ENCODE results near the gene EPB41L5. TPM values are rescaled to one million over a fixed set of nuclear protein-coding genes. Genes with fewer than 3 reads are reported as not detected.

The EPB41L5 gene
- total and polyA plus RNA-seq, 2 donors (not counting 3 experiments of a cell fraction or from before 2014, with no cell fraction given) = 8.4 to 13.6 TPM

GRCh38 chr2:120218181-120218580 lies 205.3 kb downstream of the EPB41L5 start:
- Histone ChIP-seq H3K27ac (ENCODE audit: insufficient read depth, low read depth, low read length) (no peak overlapping the region), H3K4me1 (ENCODE audit: control insufficient read depth, extremely low read depth, insufficient read depth, low read length) (peaks cover 12% of the 10 kb centered on the region), H3K79me2 (ENCODE audit: control insufficient read depth, insufficient read depth, low read length) (peaks cover 11% of the 10 kb centered on the region), H3K9me1 (replicated peaks; ENCODE audit: control insufficient read depth, extremely low read depth, insufficient read depth, low read length) (no peaks in the 10 kb centered on the region), H3K4me3 (replicated peaks in 1 of 3; ENCODE audit: insufficient read depth in 1 of 3, low read depth in 1 of 3, low read length in 3 of 3) (no peak overlapping the region), H3K9me3 (replicated peaks; ENCODE audit: control insufficient read depth, insufficient read depth, low read length) (no peaks in the 10 kb centered on the region), H2AFZ (ENCODE audit: low read depth, low read length) (no peak overlapping the region), H3K36me3 (ENCODE audit: control insufficient read depth in 2 of 2, extremely low read depth in 1 of 2, insufficient read depth in 2 of 2, low read length in 2 of 2) (peaks cover 0 to 5% of the 10 kb centered on the region in 2 experiments), H3K9ac (replicated peaks; ENCODE audit: extremely low read depth, insufficient read depth, low read length) (no peak overlapping the region), H4K20me1 (replicated peaks; ENCODE audit: control insufficient read depth, extremely low read depth, insufficient read depth, low read length) (no peaks in the 10 kb centered on the region), H3K27me3 (ENCODE audit: control insufficient read depth in 2 of 2, insufficient read depth in 2 of 2, low read length in 2 of 2) (no peaks in the 10 kb centered on the region), H3K4me2 (ENCODE audit: insufficient read depth, low read length) (no peak overlapping the region)
- no peak for TF ChIP-seq MYC (IDR thresholded peaks at IDR 0.05; ENCODE audit: low read depth, low read length)
- no peak for TF ChIP-seq FOS (IDR thresholded peaks at IDR 0.05; ENCODE audit: borderline replicate concordance, insufficient read depth, low read length)
- no peak for TF ChIP-seq CTCF (IDR thresholded peaks at IDR 0.05; ENCODE audit: extremely low read depth in 1 of 2, insufficient read depth in 1 of 2, low read depth in 1 of 2, low read length in 2 of 2)
- TF ChIP-seq MAX (IDR thresholded peaks at IDR 0.05; ENCODE audit: insufficient read depth, insufficient read length) = no peak
- no peak for TF ChIP-seq JUN (IDR thresholded peaks at IDR 0.05; ENCODE audit: borderline replicate concordance, insufficient read depth, insufficient read length, low read depth)
- no peak for TF ChIP-seq POLR2A (IDR thresholded peaks at IDR 0.05; ENCODE audit: low read depth, low read length)
- no peak for TF ChIP-seq EZH2 (IDR thresholded peaks at IDR 0.05; ENCODE audit: borderline replicate concordance, low read depth, low read length, severe bottlenecking)
- no peak for TF ChIP-seq GATA2 (IDR thresholded peaks at IDR 0.05; ENCODE audit: insufficient read depth, insufficient read length, low read depth, low read length)
- TF ChIP-seq POLR2AphosphoS5 (IDR thresholded peaks at IDR 0.05; ENCODE audit: insufficient read depth, low read depth, low read length) = no peak
- intact Hi-C loops (cut with micrococcal nuclease) (no loop called here), dilution Hi-C loops (cut with MboI; ENCODE audit: extremely low pct_ligation_motif_present, low sequenced_read_pairs) (no loop called here)
- FAIRE-seq = no peak
- CTCF ChIA-PET = interaction anchor here (0.9 to 1.3 kb wide), 2 partner anchors 10 to 95 kb away, joined by 5 read pairs; no protein-coding TSS in a partner anchor
- no TSS peak for BruUV-seq (replicated peaks)
- POLR2A ChIA-PET = no interaction called here
- no peak for DNase-seq (ENCODE audit: low read depth, low spot score)
